Liver (tissue), 9 donors: ENCODE data around the gene RTN1. TPM values are rescaled to one million over a fixed set of nuclear protein-coding genes. Genes with fewer than 3 reads are reported as not detected.

Source experiments
- DNase-seq: peaks from one replicate; pipeline ENCODE4 v3.0.0-alpha.2; 2017; ENCODE audit warnings: low spot score
- H3K27ac ChIP-seq, 2 donors: one replicate each; pipeline ENCODE4 v1.7.0; 2013; ENCODE audit warnings: inconsistent platforms in 2 of 2, low read length in 2 of 2, control low read depth in 1 of 2, low read depth in 1 of 2, mild to moderate bottlenecking in 1 of 2
- H3K27me3 ChIP-seq, 4 donors: one replicate each; pipeline versions ENCODE4 v1.6.1 to v1.7.0; 2013; ENCODE audit warnings: low read length in 3 of 4, inconsistent platforms in 1 of 4, mild to moderate bottlenecking in 1 of 4, moderate library complexity in 1 of 4; ENCODE audit not compliant: control insufficient read depth in 4 of 4, insufficient read depth in 4 of 4
- H3K36me3 ChIP-seq, 4 donors: one replicate each; pipeline versions ENCODE4 v1.6.1 to v1.7.0; 2013; ENCODE audit warnings: low read length in 3 of 4, mild to moderate bottlenecking in 3 of 4, low read depth in 1 of 4, moderate library complexity in 1 of 4; ENCODE audit not compliant: control insufficient read depth in 4 of 4, insufficient read depth in 3 of 4
- H3K4me1 ChIP-seq, 4 donors: one replicate each; pipeline versions ENCODE4 v1.6.1 to v1.7.0; 2013; ENCODE audit warnings: low read length in 3 of 4, mild to moderate bottlenecking in 3 of 4, moderate library complexity in 1 of 4; ENCODE audit not compliant: control insufficient read depth in 4 of 4, insufficient read depth in 4 of 4
- H3K4me3 ChIP-seq, 3 donors: one replicate each; pipeline versions ENCODE4 v1.6.1 to v1.7.0; 2013; ENCODE audit warnings: low read length in 3 of 3, control low read depth in 1 of 3, low read depth in 1 of 3, mild to moderate bottlenecking in 1 of 3
- H3K9ac ChIP-seq, 2 donors: one replicate each; pipeline ENCODE4 v1.7.0; 2013; ENCODE audit warnings: low read length in 2 of 2, mild to moderate bottlenecking in 2 of 2, moderate library complexity in 2 of 2, control low read depth in 1 of 2, low read depth in 1 of 2
- H3K9me3 ChIP-seq, 4 donors: one replicate each; pipeline versions ENCODE4 v1.6.1 to v1.7.0; 2013; ENCODE audit warnings: low read length in 3 of 4; ENCODE audit not compliant: control insufficient read depth in 4 of 4
- ATF3 ChIP-seq: IDR thresholded peaks from 2 replicates; pipeline ENCODE4 v1.6.1; 2016; ENCODE audit warnings: antibody characterized with exemption
- FOXA1 ChIP-seq: IDR thresholded peaks from 2 replicates; pipeline ENCODE4 v1.6.1; 2016; ENCODE audit warnings: antibody characterized with exemption
- FOXA2 ChIP-seq: IDR thresholded peaks from 2 replicates; pipeline ENCODE4 v1.6.1; 2016; ENCODE audit warnings: antibody characterized with exemption
- GABPA ChIP-seq, 2 donors: IDR thresholded peaks in 1 of 2; conservative IDR thresholded peaks in 1 of 2; 2 replicates each; pipeline ENCODE4 v1.6.1; 2016; ENCODE audit warnings: antibody characterized with exemption in 2 of 2, mild to moderate bottlenecking in 1 of 2, moderate library complexity in 1 of 2
- HNF4A ChIP-seq, 2 donors: conservative IDR thresholded peaks; 2 replicates each; pipeline ENCODE4 v1.6.1; 2016; ENCODE audit warnings: antibody characterized with exemption in 2 of 2, mild to moderate bottlenecking in 2 of 2
- HNF4G ChIP-seq: IDR thresholded peaks from 2 replicates; pipeline ENCODE4 v1.6.1; 2016; ENCODE audit warnings: antibody characterized with exemption
- JUND ChIP-seq, 2 donors: IDR thresholded peaks; 2 replicates each; pipeline ENCODE4 v1.6.1; 2016; ENCODE audit warnings: antibody characterized with exemption in 2 of 2
- MAX ChIP-seq: IDR thresholded peaks from 2 replicates; pipeline ENCODE4 v1.6.1; 2016; ENCODE audit warnings: antibody characterized with exemption
- NR2F2 ChIP-seq: IDR thresholded peaks from 2 replicates; pipeline ENCODE4 v1.6.1; 2016; ENCODE audit warnings: antibody characterized with exemption
- RAD21 ChIP-seq, 2 donors: IDR thresholded peaks; 2 replicates each; pipeline ENCODE4 v1.6.1; 2016; ENCODE audit warnings: antibody characterized with exemption in 2 of 2, mild to moderate bottlenecking in 2 of 2
- RXRA ChIP-seq, 2 donors: IDR thresholded peaks; 2 replicates each; pipeline ENCODE4 v1.6.1; 2017 to 2018; ENCODE audit warnings: antibody characterized with exemption in 2 of 2, mild to moderate bottlenecking in 1 of 2
- SP1 ChIP-seq: IDR thresholded peaks from 2 replicates; pipeline ENCODE4 v1.6.1; 2018; ENCODE audit warnings: antibody characterized with exemption, mild to moderate bottlenecking
- TAF1 ChIP-seq: conservative IDR thresholded peaks from 2 replicates; pipeline ENCODE4 v1.6.1; 2016; ENCODE audit warnings: antibody characterized with exemption, mild to moderate bottlenecking
- YY1 ChIP-seq: IDR thresholded peaks from 2 replicates; pipeline ENCODE4 v1.6.1; 2016; ENCODE audit warnings: antibody characterized with exemption, mild to moderate bottlenecking
- WGBS: extraction: QIAGEN DNeasy Blood & Tissue Kit; methylation state at CpG from one replicate; pipeline ENCODE4 v1.1.7; 2013; 5-methylcytosine and 5-hydroxymethylcytosine counted together
- polyA plus RNA-seq, 2 donors: library from polyadenylated mRNA; stranded (reverse) in 1 of 2; unstranded in 1 of 2; fragments of 200-250 nt in 1 of 2; fragments of >200 nt in 1 of 2; fragmentation: Nextera tagmentation in 1 of 2; extraction: Ambion mirVana in 1 of 2; gene quantifications; one replicate each; pipeline versions ENCODE4 v1.2.1 to v1.2.3, GENCODE V29; 2013 to 2015
- total RNA-seq, 2 donors: library from RNA; depleted of rRNA; stranded (reverse); fragments of >200 nt; gene quantifications; one replicate each; pipeline ENCODE4 v1.2.3, GENCODE V29; 2014
- TF ChIP-seq, protein P1 (sequence below): IDR thresholded peaks from 2 replicates; pipeline ENCODE4 v1.6.1; 2016; ENCODE audit warnings: antibody characterized with exemption, mild to moderate bottlenecking
- TF ChIP-seq, protein P2 (sequence below): fragments of 150-350 bp; IDR thresholded peaks from 2 replicates; pipeline ENCODE4 v1.5.1; 2017; ENCODE audit warnings: improper control_type of control experiment, low read depth, low read length; ENCODE audit not compliant: missing input control
- donor health status: healthy.
- donor health status: healthy.
- donor health status: healthy.
- donor health status: healthy.
- donor health status: healthy.

The RTN1 gene
- total and polyA plus RNA-seq, 4 donors = 0.08 to 1.8 (median 0.37) TPM

- H3K9ac ChIP-seq = no peak overlapping the region
- peaks cover 2 to 13% (median 5%) of the 10 kb centered on the region in 4 donors for H3K27me3 ChIP-seq
- 16% methylated on average over 3 of the region's 3 CpGs for WGBS
- no peaks in the 10 kb centered on the region for H3K9me3 ChIP-seq
- no peak overlapping the region for H3K27ac ChIP-seq
- no peak for DNase-seq
- H3K36me3 ChIP-seq = no peaks in the 10 kb centered on the region
- H3K4me3 ChIP-seq = no peak overlapping the region
- peaks cover 5 to 8% (median 6%) of the 10 kb centered on the region in 4 donors for H3K4me1 ChIP-seq
- TF ChIP-seq JUND (IDR thresholded peaks at IDR 0.05) (no peak), FOXA2 (no peak), NR2F2 (no peak), HNF4G (no peak), RAD21 (IDR thresholded peaks at IDR 0.05) (peak in 1 of 2 donors; percentile 58), HNF4A (conservative IDR thresholded peaks at IDR 0.05) (peak in 1 of 2 donors; percentile 43), GABPA (IDR thresholded peaks at IDR 0.05 in 1 of 2, conservative IDR thresholded peaks at IDR 0.05 in 1 of 2) (no peak), SP1 (no peak), RXRA (IDR thresholded peaks at IDR 0.05) (no peak), MAX (no peak), TAF1 (no peak), ATF3 (no peak), YY1 (no peak), FOXA1 (no peak)
- TF ChIP-seq, protein P1, sequence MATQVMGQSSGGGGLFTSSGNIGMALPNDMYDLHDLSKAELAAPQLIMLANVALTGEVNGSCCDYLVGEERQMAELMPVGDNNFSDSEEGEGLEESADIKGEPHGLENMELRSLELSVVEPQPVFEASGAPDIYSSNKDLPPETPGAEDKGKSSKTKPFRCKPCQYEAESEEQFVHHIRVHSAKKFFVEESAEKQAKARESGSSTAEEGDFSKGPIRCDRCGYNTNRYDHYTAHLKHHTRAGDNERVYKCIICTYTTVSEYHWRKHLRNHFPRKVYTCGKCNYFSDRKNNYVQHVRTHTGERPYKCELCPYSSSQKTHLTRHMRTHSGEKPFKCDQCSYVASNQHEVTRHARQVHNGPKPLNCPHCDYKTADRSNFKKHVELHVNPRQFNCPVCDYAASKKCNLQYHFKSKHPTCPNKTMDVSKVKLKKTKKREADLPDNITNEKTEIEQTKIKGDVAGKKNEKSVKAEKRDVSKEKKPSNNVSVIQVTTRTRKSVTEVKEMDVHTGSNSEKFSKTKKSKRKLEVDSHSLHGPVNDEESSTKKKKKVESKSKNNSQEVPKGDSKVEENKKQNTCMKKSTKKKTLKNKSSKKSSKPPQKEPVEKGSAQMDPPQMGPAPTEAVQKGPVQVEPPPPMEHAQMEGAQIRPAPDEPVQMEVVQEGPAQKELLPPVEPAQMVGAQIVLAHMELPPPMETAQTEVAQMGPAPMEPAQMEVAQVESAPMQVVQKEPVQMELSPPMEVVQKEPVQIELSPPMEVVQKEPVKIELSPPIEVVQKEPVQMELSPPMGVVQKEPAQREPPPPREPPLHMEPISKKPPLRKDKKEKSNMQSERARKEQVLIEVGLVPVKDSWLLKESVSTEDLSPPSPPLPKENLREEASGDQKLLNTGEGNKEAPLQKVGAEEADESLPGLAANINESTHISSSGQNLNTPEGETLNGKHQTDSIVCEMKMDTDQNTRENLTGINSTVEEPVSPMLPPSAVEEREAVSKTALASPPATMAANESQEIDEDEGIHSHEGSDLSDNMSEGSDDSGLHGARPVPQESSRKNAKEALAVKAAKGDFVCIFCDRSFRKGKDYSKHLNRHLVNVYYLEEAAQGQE = no peak
- TF ChIP-seq, protein P2, sequence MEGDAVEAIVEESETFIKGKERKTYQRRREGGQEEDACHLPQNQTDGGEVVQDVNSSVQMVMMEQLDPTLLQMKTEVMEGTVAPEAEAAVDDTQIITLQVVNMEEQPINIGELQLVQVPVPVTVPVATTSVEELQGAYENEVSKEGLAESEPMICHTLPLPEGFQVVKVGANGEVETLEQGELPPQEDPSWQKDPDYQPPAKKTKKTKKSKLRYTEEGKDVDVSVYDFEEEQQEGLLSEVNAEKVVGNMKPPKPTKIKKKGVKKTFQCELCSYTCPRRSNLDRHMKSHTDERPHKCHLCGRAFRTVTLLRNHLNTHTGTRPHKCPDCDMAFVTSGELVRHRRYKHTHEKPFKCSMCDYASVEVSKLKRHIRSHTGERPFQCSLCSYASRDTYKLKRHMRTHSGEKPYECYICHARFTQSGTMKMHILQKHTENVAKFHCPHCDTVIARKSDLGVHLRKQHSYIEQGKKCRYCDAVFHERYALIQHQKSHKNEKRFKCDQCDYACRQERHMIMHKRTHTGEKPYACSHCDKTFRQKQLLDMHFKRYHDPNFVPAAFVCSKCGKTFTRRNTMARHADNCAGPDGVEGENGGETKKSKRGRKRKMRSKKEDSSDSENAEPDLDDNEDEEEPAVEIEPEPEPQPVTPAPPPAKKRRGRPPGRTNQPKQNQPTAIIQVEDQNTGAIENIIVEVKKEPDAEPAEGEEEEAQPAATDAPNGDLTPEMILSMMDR = no peak
Measured at GRCh38 chr14:59631237-59631636, 239.3 kb downstream of the RTN1 start.

- H3K27ac ChIP-seq = no peak overlapping the region
- no peak for DNase-seq
- H3K27me3 ChIP-seq = peaks cover 2 to 13% (median 6%) of the 10 kb centered on the region in 4 donors
- no peak overlapping the region for H3K9ac ChIP-seq
- H3K9me3 ChIP-seq = no peaks in the 10 kb centered on the region
- TF ChIP-seq, protein P2 = no peak
- no peaks in the 10 kb centered on the region for H3K36me3 ChIP-seq
- H3K4me3 ChIP-seq = peak overlapping the region in 1 of 3 donors; percentile 37
- WGBS = 3% methylated on average over 57 of the region's 57 CpGs
- peaks cover 5 to 8% (median 6%) of the 10 kb centered on the region in 4 donors for H3K4me1 ChIP-seq
Measured at GRCh38 chr14:59630288-59630963, 240.2 kb downstream of the RTN1 start.
